ELF-1 (cell line): ENCODE data around the gene TPSAB1.
"Not testable (repeated sequence)": the region's sequence is repeated elsewhere in the genome, so short reads cannot be mapped to it uniquely, and the experiment has no call there.

Experiments used
- DNase-seq: peaks from one replicate; pipeline ENCODE4 v3.0.0-alpha.2; 2016; ENCODE audit warnings: low read depth, low spot score

The TPSAB1 gene

DNA sequence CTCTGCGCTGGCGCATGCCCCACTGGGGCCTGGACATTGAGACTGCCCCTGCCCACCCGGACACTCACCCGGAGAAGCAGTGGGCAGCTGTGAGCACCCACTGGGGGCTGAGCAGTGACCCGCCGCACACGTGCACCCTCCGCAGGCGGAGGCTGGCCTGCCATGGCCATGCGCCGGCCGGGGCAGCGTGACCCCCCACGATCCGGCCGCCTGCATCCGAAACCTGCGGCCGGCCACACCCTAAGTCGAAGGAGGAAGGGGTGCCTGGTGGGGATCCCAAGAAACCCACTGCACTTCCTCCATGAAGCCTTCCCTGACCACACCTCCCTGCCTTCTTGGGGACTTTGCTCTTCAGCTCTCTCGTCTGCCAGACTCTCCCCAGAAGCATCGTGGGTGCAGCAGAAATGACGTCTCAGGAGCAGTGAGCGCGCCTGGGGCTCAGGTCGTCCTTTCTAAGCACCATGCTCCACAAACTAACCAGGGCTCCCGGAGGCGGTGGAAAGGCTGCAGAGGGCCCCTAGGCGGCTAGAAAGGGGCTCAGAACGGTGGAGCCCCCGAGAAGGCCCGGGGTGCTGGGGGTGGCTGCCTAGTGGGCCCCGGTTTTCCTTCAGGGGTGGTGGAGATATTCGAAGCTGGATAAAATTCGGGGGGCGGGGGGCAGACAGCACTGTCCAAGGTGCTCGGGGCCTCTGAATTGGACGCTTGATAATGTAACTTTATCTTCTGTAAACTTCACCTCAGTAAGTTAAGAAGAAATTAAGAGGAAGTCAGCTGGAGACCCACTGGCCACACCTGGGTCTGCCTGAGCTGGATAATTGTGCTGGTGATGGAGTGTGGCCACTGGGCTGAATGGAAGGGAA lies 16.9 kb upstream of the TPSAB1 start:
- no peak for DNase-seq

DNA sequence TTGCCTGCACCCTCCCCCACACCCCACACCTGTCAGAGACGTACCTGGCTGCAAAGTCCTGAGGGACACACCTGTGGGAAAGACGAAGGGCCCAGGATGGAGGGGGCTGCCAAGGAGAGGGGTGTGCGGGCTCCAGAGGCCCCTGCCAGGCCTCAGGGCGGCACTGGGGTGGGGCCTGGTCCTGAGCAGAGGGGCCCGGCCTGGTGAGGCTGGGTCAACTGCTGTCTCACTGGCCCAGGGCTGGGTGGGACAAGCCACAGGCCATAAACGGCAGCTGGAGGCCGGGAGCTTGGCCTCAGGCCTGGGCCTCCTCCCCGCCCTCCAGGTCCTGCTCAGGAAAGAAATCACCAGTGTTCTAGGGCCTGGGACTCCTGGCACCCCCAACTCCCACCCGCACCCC lies 15.9 kb upstream of the TPSAB1 start:
- no peak for DNase-seq

DNA sequence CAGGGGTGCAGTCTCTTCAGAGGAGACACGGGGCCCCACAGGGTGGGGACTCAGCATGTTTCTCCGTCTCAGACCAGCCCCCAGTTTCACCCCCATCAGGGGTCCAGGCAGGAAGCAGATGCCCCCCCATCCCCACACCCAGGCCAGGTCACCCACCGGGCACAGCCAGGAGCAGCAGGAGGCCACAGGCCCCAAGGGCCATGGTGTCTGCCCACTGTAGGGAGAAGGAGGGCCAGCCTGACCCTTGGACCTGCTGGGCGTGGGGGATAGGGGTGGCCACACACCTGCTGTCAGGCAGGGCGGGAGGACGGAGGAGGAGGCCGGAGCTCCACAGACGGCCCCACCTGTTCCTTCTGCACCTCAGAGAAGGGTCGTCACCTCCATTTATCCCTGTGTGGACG lies 15.5 kb upstream of the TPSAB1 start, which contains the start of gene TPSG1:
Gene TPSG1, minus strand, starts transcription at position 218 of the 401 bp plus-strand sequence. Its CDS starts 16 bp downstream, at position 202.
- DNase-seq: no peak

DNA sequence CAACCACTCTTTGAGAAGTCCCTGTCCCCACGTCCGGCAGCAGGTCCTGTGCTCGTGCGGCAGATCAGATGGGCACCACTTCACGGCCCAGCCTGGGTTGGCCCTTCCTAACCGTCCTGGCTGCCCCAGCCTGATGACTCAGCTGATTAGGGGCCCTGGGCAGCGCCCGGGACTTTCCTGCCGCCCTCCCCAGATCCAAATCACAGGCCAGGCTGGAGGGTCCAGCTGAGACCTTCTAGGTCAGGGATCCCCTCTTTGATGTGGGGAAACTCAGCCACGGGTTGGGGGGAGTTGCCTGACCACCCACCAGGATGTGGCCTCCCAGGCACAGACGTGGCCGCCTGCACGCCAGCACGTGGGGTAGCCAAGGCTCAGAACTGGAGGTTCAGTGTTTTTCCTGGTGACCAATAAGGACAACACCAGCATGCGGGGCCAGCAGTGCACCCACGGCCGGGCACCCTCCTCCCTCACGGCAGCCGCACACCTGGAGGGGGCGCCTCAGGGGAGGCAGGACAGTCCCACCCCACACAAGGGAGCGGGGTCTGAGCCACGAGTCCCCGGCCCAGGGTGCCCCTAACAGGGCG lies 14.7 kb upstream of the TPSAB1 start:
- DNase-seq: not testable (repeated sequence)

DNA sequence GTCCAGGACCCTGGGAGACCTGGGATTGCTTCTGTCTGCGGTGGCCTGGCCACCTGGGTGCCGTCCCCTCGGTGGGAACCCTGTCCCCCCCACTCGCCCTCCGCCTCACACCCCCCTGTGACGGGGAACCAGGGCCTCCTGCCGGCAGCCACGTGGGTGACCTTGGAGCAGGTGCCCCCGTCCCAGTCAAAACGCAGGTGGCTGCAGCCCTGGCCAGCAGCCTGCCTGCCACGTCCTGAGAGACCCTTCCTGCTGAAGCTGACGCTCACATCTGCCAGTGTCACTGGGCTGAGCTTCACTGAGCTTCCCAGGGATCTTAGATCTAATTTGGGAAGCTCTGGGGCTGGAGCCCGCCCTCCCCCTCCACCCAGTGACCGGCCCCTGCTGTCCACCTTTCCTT lies 13.8 kb upstream of the TPSAB1 start:
- DNase-seq: not testable (repeated sequence)

DNA sequence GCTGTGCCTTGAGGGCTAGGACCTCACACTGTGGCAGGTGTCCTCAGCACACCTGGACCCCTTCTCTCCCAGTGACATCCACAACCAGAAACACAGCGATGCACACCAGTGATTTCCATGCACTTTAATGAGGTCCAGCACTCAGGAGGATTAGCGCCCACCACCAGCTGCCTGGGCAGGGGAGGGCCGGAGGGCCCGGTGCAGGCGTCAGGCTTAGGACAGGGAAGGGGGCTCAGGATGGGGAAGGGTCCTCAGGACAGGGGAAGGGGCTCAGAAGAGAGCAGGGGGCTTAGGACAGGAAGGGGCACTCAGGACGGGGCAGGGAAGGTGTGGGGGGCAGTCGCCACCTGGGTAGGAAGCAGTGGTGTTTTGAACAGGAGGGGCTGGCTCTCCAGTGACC lies 12.3 kb upstream of the TPSAB1 start:
- not testable (repeated sequence) for DNase-seq

DNA sequence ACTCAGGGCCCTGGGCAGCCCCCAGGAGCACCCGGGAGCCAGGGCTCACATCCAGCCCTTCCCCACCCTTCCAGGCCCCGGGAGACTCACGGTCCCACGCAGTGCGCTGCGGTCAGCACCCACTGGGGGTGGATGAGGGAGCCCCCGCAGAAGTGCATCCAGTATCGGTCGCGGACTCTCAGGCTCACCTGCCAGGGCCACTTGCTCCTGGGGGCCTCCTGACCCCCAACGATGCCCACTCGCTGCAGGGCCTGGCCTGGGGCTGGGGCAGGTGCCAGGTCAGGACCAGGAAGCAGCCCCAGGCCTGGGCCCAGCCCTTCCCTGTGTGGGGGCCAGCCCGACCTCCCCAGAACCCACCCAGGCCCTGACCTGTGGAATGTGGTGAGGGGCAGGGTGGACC lies 11.0 kb upstream of the TPSAB1 start:
- not testable (repeated sequence) for DNase-seq

DNA sequence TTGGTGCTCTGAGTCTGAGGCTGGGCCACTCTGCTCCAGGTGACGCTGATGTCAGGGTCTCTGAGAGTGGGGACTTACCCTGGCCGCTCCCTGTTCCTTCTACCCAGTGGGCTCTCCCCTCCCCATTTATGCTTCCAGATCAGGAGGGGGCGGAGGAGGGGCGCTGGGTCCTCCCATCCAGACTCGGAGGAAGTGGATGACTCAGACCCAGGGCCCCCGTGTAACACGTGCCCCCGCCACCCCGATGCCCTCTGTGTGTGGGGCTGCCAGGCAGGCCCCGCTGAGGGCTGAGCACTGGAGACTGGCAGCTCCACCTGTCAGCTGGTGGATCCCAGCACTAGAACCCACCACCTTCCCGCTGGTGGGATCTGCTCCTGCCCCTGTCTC lies 10.4 kb upstream of the TPSAB1 start, which contains the start of gene TPSB2:
Gene TPSB2, minus strand, starts transcription at position 101 of the 387 bp plus-strand sequence. CDS start 233 bp downstream, outside the sequence.
- DNase-seq: not testable (repeated sequence)

DNA sequence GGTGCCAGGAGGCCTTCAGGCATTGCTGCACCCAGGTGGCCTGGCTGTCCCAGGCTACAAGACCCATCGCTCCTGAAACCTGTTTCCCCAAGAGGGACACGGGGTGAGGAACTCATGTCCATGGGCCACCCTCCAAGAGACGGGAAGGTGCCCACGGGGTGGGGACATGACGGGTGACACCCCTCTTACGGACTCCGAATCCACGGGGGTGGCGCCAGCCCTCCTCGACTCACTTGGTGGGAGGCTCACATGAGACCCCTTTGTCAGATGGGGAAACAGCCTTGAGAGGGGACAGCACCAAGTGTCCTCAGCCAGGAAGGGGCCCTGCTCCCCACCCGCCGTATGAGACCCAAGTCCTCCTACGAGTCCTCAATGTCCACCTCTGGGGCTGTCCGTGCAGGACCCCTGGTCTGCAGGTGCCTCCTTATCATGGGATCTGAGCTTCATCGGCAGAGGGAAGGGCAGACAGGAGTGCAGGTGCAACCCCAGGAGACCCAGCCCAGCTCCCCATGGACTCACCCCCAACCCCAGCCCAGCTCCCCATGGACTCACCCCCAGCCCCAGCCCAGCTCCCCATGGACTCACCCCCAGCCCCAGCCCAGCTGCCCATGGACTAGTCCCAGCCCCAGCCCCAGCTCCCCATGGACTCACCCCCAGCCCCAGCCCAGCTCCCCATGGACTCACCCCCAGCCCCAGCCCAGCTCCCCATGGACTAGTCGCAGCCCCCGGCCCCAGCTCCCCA lies 9.9 kb upstream of the TPSAB1 start:
- not testable (repeated sequence) for DNase-seq

DNA sequence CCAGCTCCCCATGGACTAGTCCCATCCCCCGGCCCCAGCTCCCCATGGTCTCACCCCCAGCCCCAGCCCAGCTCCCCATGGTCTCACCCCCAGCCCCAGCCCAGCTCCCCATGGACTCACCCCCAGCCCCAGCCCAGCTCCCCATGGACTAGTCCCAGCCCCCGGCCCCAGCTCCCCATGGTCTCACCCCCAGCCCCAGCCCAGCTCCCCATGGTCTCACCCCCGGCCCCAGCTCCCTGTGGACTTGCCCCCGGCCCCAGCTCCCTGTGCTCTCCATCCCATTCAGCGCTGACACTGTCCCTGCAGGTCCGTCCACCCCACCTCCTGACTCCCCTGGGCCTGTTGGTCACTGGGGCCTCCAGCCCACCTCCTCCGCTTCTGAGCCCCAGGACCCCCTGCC lies 9.2 kb upstream of the TPSAB1 start:
- not testable (repeated sequence) for DNase-seq

DNA sequence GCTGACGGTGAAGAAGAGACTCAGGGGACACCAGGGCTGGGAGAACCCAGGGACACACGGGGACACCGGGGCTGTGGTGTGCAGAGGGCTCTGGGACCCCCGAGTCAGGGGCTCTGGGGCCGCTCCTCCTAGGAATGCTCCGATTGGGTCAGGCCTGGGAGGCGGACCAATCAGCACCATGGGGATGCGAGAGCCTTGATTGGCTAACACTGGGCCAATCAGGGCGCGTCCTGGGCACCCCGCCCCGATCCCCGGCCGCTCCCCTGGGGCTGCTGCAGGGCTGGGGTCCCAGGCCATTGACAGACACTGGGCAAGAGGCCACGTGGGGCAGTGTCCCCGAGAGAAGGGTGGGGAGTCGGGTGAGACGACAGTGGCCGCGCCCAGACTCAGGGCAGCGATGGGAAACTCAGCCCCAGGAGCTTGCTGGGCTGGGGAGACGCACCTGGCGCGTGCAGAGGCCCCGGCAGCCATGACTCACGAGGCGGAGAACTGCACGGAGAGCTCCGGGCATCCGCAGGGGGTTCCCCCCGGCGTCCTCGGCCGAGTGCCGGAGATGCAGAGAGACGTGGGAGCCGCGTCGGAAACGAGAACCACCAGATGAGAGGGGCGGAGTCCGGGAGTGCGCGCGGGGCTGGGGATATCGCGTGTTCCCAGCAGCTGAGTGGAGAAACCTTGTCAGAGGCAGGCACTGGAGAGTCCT lies 8.3 kb upstream of the TPSAB1 start:
- not testable (repeated sequence) for DNase-seq

DNA sequence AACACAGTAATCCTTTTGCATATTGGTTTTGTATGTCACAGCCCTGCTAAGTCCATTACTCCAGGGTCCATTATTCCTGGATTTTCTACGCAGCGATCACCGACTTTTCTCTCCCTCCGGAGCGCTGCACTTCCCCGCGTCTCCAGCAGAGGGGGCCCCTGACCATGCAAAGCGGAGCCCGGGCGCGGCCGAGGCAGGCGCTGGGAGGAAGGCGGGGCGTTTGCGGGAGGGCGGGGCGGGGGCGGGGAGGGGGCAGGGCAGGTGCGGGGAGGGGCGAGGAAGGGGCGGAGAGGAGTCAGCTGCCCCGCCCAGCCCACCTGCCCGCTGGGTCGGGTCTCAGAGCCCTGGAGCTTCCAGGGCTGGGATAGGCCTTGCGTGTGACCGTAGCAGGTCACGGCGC lies 3.8 kb upstream of the TPSAB1 start:
- DNase-seq: not testable (repeated sequence)

DNA sequence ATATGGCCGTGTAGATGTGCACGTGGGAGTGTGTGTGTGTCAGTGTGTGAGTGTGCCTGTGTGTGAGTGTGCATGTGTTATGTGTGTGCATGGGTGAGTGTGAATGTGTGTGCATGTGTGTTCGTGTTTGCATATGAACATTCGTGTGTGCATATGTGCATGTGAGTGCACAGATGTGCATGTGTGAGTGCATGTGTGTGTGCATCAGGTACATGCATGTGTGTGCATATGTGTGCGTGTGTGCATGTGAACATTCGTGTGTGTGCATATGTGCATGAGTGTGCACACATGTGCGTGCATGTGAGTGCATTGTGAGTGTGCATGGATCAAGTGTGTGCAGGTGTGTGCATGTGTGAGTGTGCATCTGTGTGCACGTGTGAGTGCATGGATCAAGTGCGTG lies 2.5 kb upstream of the TPSAB1 start:
- no peak for DNase-seq

DNA sequence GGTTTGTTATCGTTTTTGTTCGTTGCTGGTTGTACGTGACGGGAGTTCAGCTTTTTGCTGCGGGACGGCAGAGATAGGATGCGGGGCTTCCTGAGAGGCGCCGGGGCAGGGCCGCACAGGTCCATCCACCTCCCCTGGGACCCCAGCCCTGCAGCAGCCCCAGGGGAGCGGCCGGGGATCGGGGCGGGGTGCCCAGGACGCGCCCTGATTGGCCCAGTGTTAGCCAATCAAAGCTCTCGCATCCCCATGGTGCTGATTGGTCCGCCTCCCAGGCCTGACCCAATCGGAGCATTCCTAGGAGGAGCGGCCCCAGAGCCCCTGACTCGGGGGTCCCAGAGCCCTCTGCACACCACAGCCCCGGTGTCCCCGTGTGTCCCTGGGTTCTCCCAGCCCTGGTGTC lies 1.6 kb upstream of the TPSAB1 start:
- not testable (repeated sequence) for DNase-seq

DNA sequence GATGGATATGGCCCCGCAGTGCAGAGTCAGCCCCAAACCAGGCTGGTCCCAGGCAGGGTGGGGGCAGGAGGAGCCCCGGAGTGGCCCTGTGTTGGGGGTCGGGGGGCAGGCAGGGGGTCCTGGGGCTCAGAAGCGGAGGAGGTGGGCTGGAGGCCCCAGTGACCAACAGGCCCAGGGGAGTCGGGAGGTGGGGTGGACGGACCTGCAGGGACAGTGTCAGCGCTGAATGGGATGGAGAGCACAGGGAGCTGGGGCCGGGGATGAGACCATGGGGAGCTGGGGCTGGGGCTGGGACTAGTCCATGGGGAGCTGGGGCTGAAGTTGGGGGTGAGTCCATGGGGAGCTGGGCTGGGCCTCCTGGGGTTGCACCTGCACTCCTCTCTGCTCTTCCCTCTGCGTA lies 930 bp upstream of the TPSAB1 start:
- DNase-seq: not testable (repeated sequence)

DNA sequence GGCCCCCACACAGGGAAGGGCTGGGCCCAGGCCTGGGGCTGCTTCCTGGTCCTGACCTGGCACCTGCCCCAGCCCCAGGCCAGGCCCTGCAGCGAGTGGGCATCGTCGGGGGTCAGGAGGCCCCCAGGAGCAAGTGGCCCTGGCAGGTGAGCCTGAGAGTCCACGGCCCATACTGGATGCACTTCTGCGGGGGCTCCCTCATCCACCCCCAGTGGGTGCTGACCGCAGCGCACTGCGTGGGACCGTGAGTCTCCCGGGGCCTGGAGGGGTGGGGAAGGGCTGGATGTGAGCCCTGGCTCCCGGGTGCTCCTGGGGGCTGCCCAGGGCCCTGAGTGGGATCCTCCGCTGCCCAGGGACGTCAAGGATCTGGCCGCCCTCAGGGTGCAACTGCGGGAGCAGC lies 576 bp downstream of the TPSAB1 start:
- DNase-seq: not testable (repeated sequence)

DNA sequence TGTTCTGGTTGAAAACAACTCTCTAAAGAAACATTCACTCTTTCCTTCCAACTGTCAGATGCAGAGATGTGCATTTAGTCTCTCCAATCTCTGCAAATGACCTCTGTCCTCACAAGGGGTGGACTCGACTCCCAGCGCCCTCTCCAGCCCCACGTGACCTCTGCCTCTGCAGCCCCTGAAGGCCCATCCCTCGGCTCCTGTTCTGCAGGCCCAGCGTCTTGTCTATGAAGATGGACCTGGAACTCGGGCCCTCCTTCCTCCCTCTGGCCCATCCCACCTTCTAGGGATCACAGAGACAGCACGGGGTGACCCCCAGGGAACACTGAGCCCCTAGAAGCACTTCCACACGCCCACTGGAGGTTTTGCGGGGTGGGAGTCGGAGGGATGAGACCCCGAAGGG lies 2.9 kb downstream of the TPSAB1 start:
- DNase-seq: not testable (repeated sequence)

DNA sequence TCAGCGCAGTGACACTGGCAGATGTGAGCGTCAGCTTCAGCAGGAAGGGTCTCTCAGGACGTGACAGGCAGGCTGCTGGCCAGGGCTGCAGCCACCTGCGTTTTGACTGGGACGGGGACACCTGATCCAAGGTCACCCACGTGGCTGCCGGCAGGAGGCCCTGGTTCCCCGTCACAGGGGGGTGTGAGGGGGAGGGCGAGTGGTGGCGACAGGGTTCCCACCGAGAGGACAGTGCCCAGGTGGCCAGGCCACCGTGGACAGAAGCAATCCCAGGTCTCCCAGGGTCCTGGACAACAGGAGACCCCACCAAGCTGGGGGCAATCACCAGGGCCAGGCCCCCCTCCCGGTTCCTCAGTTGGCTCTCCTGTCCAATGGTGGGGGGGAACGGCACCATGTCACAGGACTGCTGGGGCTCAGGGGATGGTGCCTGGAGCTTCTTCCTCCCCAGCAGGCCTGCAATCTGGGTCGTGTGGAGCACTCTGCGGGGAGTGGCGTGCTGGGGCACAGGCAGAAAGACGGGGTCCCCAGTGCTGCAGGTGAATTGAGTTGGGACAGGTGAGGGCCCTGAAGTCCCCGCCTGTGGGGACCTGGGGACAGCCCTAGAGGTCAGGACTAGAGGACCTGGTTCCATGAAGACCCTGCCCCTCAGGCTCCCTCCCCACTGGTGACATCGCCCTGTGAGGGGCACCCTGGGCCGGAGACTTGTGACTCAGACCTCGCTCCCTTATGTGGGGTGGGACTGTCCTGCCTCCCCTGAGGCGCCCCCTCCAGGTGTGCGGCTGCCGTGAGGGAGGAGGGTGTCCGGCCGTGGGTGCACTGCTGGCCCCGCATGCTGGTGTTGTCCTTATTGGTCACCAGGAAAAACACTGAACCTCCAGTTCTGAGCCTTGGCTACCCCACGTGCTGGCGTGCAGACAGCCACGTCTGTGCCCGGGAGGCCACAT lies 3.7 kb downstream of the TPSAB1 start:
- not testable (repeated sequence) for DNase-seq

DNA sequence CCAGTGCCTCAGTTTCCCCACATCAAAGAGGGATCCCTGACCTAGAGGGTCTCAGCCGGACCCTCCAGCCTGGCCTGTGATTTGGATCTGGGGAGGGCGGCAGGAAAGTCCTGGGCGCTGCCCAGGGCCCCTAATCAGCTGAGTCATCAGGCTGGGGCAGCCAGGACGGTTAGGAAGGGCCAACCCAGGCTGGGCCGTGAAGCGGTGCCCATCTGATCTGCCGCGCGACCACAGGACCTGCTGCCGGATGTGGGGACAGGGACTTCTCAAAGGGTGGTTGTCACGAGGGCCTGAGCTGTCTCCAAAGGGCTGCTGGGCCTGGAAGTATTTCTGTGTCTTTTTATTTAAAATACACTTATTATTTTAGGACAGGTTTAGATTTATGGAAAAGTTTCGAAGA lies 4.4 kb downstream of the TPSAB1 start:
- DNase-seq: no peak

DNA sequence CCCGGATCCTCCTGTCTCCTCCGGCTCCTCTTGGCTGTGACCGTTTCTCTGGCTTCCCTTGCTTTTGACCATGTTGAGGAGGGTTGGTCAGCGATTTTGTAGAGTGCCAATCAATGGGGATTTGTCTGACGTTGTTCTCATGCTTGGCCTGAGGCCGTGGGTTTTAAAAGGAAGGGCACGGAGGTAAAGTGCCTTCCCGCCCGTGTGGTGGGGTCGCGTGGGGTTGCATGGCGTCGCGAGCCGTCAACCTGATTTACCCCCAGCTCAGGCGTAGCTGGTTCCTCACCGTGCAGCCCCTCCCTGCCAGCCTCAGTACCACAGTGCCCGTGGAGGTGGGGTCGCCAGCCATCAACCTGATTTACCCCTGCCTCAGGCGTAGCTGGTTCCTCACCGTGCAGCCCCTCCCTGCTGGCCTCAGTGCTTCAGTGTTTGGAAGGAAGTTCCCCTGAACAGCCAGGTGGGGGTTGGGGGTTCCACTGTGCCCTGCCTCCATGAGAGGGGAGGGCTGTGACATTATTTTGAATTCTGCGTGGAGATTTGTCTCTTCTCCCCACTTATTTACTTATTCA lies 5.0 kb downstream of the TPSAB1 start:
- DNase-seq: no peak
